ENCODE measurements around the gene WNT7A.

DNA sequence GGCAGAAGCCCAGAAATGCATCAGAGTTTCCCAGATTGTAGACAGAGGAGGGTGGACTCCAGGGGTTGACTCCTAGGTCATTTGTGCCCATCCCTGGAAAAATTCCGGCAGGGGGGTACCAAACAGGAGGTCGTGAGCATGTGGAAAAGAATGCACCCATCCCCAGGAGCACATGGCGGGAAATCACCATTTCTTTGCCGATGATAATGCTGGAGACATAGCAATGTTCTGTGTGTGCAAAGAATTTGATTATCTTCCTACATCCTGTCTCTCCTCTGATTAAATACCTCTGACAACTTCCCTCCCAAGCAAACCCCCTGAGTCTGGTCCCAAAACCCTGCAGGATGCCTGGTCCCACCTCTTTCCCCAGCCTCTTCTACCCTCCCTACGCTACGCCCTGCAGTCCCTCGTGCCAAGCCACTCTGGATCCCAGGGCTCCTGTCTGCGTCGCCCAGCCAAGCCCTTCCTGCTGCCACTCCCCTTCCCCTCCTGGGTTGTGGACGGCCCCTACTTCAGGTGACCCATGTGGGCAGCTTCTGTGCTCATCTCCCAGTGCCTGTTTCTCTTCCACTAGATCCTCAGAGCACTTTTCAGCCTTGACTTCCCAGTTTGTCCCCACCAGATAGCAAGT lies 15.8 kb downstream of the WNT7A start:
- TF ChIP-seq, protein P1, sequence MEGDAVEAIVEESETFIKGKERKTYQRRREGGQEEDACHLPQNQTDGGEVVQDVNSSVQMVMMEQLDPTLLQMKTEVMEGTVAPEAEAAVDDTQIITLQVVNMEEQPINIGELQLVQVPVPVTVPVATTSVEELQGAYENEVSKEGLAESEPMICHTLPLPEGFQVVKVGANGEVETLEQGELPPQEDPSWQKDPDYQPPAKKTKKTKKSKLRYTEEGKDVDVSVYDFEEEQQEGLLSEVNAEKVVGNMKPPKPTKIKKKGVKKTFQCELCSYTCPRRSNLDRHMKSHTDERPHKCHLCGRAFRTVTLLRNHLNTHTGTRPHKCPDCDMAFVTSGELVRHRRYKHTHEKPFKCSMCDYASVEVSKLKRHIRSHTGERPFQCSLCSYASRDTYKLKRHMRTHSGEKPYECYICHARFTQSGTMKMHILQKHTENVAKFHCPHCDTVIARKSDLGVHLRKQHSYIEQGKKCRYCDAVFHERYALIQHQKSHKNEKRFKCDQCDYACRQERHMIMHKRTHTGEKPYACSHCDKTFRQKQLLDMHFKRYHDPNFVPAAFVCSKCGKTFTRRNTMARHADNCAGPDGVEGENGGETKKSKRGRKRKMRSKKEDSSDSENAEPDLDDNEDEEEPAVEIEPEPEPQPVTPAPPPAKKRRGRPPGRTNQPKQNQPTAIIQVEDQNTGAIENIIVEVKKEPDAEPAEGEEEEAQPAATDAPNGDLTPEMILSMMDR (IDR thresholded peaks at IDR 0.05) = no peak
- TF ChIP-seq EZH2phosphoT487 (IDR thresholded peaks at IDR 0.05) (no peak), EZH2 (IDR thresholded peaks at IDR 0.05) (no peak)

All from neural progenitor cell (in vitro differentiated cells).